Inflammatory macrophage (primary cell): ENCODE data around the gene ELMO2.

ENCODE experiments used
- DNase-seq, 2 donors: peaks; one replicate each; pipeline ENCODE4 v3.0.0-alpha.2; 2020 to 2022

Gene ELMO2

GRCh38 chr20:46332373-46333160 is 73.8 kb downstream of the ELMO2 start:
- no peak for DNase-seq

- DNase-seq: no peak
Observed at GRCh38 chr20:46331611-46332361, 74.6 kb downstream of the ELMO2 start.

- no peak for DNase-seq
Observed at GRCh38 chr20:46330831-46331371, 75.5 kb downstream of the ELMO2 start.

- DNase-seq: no peak
Observed at GRCh38 chr20:46330072-46330763, 76.2 kb downstream of the ELMO2 start.

GRCh38 chr20:46328200-46328882 is 78.1 kb downstream of the ELMO2 start:
- no peak for DNase-seq

DNA sequence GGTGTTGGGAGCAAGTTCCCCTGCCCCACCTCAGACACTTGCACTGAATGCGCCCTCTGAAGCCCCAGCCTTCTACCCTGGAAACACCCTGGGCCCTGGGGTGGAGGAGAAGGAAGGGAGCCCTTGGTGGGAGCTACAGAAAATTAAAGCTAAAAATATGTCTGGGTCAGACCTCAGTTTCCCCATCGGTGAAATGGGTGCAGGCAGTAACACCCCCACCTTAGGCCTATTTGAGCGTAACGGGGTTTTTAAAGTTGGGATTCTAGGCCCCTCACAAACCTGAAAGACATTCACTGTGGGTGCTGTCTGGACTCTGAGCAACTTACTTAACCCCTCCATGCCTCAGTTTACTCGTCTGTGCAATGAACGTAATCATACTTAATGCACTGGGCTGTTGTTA is 78.9 kb downstream of the ELMO2 start:
- DNase-seq: no peak

DNA sequence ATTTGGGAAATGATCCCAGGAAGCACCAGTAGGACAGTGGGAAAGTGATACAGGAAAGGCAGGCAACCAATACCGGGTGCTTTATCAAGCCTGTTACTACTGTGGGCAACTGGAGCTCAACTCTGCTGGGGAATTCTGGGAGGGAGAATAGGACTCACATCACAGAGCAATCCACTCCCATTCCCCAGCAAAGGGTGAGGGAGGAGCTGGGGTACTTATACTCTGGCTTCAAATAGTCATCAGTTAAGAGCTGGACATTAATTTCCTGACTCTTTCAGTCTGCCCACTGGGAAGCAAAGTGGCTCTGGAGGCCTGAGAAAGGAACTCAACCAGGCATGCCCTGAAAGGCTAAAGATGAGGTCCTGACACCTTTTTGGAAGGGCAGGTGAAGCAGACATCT is 80.6 kb downstream of the ELMO2 start:
- DNase-seq: no peak

DNA sequence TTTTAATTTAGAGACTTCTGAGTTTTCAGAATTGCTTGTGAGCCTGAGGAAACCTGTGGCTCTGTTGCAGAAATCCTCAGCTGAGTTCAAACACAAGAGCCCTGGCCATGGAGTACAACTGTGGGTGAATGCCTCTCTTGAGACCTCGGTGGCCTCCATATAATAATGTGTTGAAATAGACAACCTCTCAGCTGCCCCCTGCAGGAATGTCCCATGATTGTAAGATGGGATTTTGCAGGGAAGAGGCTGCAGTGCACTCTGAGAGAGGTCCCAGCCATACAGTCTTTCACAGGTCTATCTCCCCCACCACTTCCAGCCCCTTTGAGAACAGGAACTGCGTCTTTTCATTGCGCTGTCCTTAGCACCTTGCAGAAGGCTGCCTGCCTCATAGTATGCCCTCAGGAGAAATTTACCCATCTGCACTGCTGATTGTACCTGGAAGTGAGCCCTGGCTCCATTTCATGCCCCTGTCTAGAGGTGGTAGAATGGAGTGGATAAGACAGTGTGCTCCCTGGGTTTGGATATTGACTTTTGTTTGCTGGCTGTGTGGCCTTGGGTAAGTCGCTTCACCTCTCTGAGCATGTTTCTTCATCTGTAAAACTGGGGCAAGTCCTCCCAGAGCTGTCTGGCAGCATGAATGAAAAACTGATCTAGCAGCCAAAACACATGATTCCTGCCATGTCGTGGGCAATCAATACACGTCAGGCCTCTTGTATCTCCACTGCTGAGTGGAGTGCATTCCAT is 81.3 kb downstream of the ELMO2 start:
- DNase-seq: peak; percentile 42 to 53

- no peak for DNase-seq
Observed at GRCh38 chr20:46324379-46324778, 82.0 kb downstream of the ELMO2 start.

DNA sequence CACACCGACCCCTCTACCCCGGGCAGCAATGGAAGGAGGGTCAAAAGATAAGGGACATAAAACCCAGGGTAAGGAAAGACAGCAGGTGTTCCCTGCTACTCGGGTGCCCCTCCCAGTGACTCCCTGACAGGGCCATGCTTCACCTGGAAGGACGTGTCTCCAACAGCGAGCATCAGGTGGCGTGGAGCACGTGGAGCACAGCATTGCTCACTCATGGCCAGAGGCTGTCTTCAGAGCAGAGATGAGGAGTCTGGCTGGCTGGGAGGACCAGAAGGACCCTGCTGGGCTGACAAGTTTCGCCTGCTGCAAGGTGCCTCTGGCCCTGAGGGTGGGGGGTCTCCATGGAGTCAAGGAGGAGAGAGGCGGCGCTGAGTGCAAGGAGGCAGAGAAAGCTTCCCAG is 82.9 kb downstream of the ELMO2 start:
- no peak for DNase-seq

GRCh38 chr20:46322641-46323040 is 83.8 kb downstream of the ELMO2 start:
- no peak for DNase-seq

- DNase-seq: no peak
Observed at GRCh38 chr20:46317685-46318177, 88.7 kb downstream of the ELMO2 start.

- no peak for DNase-seq
Observed at GRCh38 chr20:46316984-46317684, 89.3 kb downstream of the ELMO2 start.
